HepG2 (cell line): ENCODE measurements around the gene RPH3AL. TPM values are rescaled to one million over a fixed set of nuclear protein-coding genes. Genes with fewer than 3 reads are reported as not detected.

Experiments used
- CTCF ChIP-seq: sonication (generic); formaldehyde crosslinking; IDR thresholded peaks from 2 replicates; pipeline ENCODE4 v1.5.0; 2020; ENCODE audit warnings: mild to moderate bottlenecking, missing genetic modification reagents, moderate library complexity
- FOXK1 ChIP-seq: sonication (generic); formaldehyde crosslinking; IDR thresholded peaks from 2 replicates; pipeline ENCODE4 v1.4.0; 2020; ENCODE audit warnings: low read depth, missing genetic modification reagents, borderline replicate concordance
- FOXP1 ChIP-seq, 2 experiments: fragments of 450-650 bp in 1 of 2; IDR thresholded peaks; 2 replicates each; pipeline ENCODE4 v1.6.1; 2017 to 2018; ENCODE audit warnings: antibody characterized with exemption in 1 of 2
- HOXA3 ChIP-seq: sonication (generic); formaldehyde crosslinking; IDR thresholded peaks from 2 replicates; pipeline ENCODE4 v1.5.0; 2020; ENCODE audit warnings: missing genetic modification reagents
- IRF2 ChIP-seq: IDR thresholded peaks from 2 replicates; pipeline ENCODE4 v1.6.1; 2018; ENCODE audit warnings: missing genetic modification reagents, missing compliant biosample characterization
- KDM4B ChIP-seq: sonication (generic); formaldehyde crosslinking; IDR thresholded peaks from 2 replicates; pipeline ENCODE4 v1.4.0; 2020; ENCODE audit warnings: missing genetic modification reagents
- KLF16 ChIP-seq, 2 experiments: sonication (generic) in 1 of 2; formaldehyde crosslinking in 1 of 2; IDR thresholded peaks; 2 replicates each; pipeline versions ENCODE4 v1.6.1 to v1.8.0; 2016 to 2023; ENCODE audit warnings: missing genetic modification reagents in 2 of 2, missing compliant biosample characterization in 1 of 2
- MED1 ChIP-seq: sonication (generic); formaldehyde crosslinking; IDR thresholded peaks from 2 replicates; pipeline ENCODE4 v1.4.0; 2020; ENCODE audit warnings: missing genetic modification reagents
- POLR2A ChIP-seq, 2 experiments: IDR thresholded peaks; 2 replicates each; pipeline ENCODE4 v1.6.1; 2011; ENCODE audit warnings: low read depth in 2 of 2, low read length in 2 of 2, mild to moderate bottlenecking in 1 of 2, moderate library complexity in 1 of 2; ENCODE audit not compliant: insufficient read depth in 1 of 2
- RBAK ChIP-seq: sonication (generic); formaldehyde crosslinking; IDR thresholded peaks from 2 replicates; pipeline ENCODE4 v1.5.1; 2020; ENCODE audit warnings: mild to moderate bottlenecking, missing genetic modification reagents
- REPIN1 ChIP-seq: sonication (generic); formaldehyde crosslinking; IDR thresholded peaks from 2 replicates; pipeline ENCODE4 v1.8.0; 2022; ENCODE audit warnings: missing genetic modification reagents, low read depth, mild to moderate bottlenecking, borderline replicate concordance
- SAP130 ChIP-seq: IDR thresholded peaks from 2 replicates; pipeline ENCODE4 v1.6.1; 2016; ENCODE audit warnings: low read depth
- ZBTB4 ChIP-seq: sonication (generic); formaldehyde crosslinking; IDR thresholded peaks from 2 replicates; pipeline ENCODE4 v1.4.0; 2020; ENCODE audit warnings: missing genetic modification reagents, mild to moderate bottlenecking, borderline replicate concordance
- ZNF280B ChIP-seq: sonication (generic); formaldehyde crosslinking; IDR thresholded peaks from 2 replicates; pipeline ENCODE4 v1.5.0; 2020; ENCODE audit warnings: missing genetic modification reagents, mild to moderate bottlenecking, borderline replicate concordance
- ZNF350 ChIP-seq: sonication (generic); formaldehyde crosslinking; IDR thresholded peaks from 2 replicates; pipeline ENCODE4 v1.4.0; 2020; ENCODE audit warnings: mild to moderate bottlenecking, low read depth, missing genetic modification reagents, borderline replicate concordance
- ZNF431 ChIP-seq: sonication (generic); formaldehyde crosslinking; IDR thresholded peaks from 2 replicates; pipeline ENCODE4 v1.9.0; 2022; ENCODE audit warnings: missing genetic modification reagents, low read depth, mild to moderate bottlenecking, borderline replicate concordance
- ZNF563 ChIP-seq: sonication (generic); formaldehyde crosslinking; IDR thresholded peaks from 2 replicates; pipeline ENCODE4 v1.8.0; 2022; ENCODE audit warnings: mild to moderate bottlenecking, moderate library complexity, missing genetic modification reagents
- ZNF567 ChIP-seq: sonication (generic); formaldehyde crosslinking; IDR thresholded peaks from 2 replicates; pipeline ENCODE4 v1.8.1; 2023; ENCODE audit warnings: mild to moderate bottlenecking, missing genetic modification reagents, borderline replicate concordance
- ZNF660 ChIP-seq: sonication (generic); formaldehyde crosslinking; IDR thresholded peaks from 2 replicates; pipeline ENCODE4 v1.5.1; 2020; ENCODE audit warnings: mild to moderate bottlenecking, low read depth, missing genetic modification reagents, borderline replicate concordance
- polyA plus RNA-seq, 8 experiments: library from polyadenylated mRNA; depleted of rRNA in 3 of 8; stranded (reverse) in 7 of 8; unstranded in 1 of 8; fragments of >200 nt; fragmentation: Illumina TruSeq in 4 of 8; extraction: Trizol in 4 of 8; gene quantifications; 2 replicates each; pipeline versions ENCODE4 v1.2.1 to v1.2.3, GENCODE V29; 2011 to 2016; ENCODE audit warnings: low read depth in 4 of 8, missing spikeins in 1 of 8, mixed read lengths in 1 of 8; ENCODE audit not compliant: insufficient read depth in 1 of 8
- total RNA-seq, 5 experiments: library from RNA; depleted of rRNA; stranded (reverse); fragments of >200 nt; fragmentation: Illumina TruSeq; extraction: Trizol; gene quantifications; 2 replicates each; pipeline ENCODE4 v1.2.3, GENCODE V29; 2016; ENCODE audit warnings: low read depth in 1 of 5
- TF ChIP-seq, protein P1 (sequence below): sonication (generic); formaldehyde crosslinking; IDR thresholded peaks from 2 replicates; pipeline ENCODE4 v1.4.0; 2020; ENCODE audit warnings: mild to moderate bottlenecking, missing genetic modification reagents, borderline replicate concordance

The RPH3AL gene
- total and polyA plus RNA-seq, 2 of the 13 experiments (the other 11 are each of a cell fraction or from before 2014, with no cell fraction given): 7.8 to 16.4 TPM

DNA sequence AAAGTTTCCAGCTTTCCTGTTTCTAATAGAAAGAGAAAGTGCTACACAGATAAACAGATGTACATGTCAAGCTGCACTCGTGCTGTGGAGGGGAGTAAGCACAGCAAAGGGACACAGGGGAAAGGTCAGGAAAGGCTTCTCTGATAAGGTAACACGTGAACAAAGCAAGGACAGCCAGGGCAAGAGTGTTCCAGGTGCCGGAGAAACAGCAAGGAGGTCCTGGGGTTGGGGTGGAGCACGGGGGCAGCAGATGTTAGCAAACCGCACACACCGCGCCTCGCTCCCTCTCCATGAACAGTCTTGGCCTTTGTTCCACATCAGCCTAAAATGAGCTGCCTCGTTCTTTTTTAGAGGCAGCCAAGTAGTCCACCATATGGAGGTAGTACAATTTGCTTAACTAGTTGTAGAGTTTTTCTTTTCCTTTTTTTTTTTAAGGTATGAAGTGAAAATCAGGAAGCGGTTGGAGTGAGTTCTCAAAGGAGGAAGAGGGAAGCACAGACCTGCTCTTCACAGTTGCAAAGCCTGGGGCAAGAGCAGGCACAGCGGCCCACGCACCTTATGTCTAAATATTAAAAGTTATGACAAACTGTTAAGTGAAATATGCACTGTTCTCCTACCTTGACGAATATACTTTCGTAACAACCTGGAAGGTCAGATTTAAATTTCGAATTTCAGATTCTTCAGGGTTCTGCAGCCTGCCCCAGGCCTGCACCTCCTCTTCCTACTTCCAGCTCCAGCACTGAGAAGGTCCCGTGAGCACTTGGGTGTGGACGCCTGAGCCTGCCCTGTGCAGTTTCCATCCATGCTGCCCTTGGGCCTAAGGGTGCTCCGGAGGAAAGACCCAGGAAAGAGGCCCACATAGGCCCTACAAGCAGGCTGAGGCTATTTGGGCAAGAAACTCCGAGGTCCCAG, 41.5 kb upstream of the RPH3AL start (continued):
- TF ChIP-seq ZNF280B: no peak
- peak; percentile 26 for TF ChIP-seq ZNF563 (CRISPR knock-in tag)
- TF ChIP-seq MED1: peak; percentile 95
- TF ChIP-seq RBAK: no peak
- peak in 1 of 2 experiments; percentile 57; a peak in 1 of 4 replicates for TF ChIP-seq POLR2A (IDR thresholded peaks at IDR 0.05; ENCODE audit: insufficient read depth in 1 of 2, low read depth in 2 of 2, low read length in 2 of 2)
- peak; percentile 24; the same call in 1 of the 2 replicates for TF ChIP-seq ZBTB4 (CRISPR knock-in tag)
- no peak for TF ChIP-seq FOXP1 (IDR thresholded peaks at IDR 0.05)
- peak; percentile 80 for TF ChIP-seq FOXP1 (CRISPR knock-in tag; IDR thresholded peaks at IDR 0.05)
- peak; percentile 41; the same call in 1 of the 2 replicates for TF ChIP-seq CTCF (CRISPR knock-in tag)
- peak; percentile 86 for TF ChIP-seq SAP130 (CRISPR knock-in tag)
- peak in 1 of 2 experiments; percentile 80; a peak in 2 of 4 replicates for TF ChIP-seq KLF16 (CRISPR knock-in tag; IDR thresholded peaks at IDR 0.05)
- TF ChIP-seq FOXK1 (CRISPR knock-in tag): peak; percentile 58; the same call in 1 of the 2 replicates
- peak; percentile 82; the same call in 1 of the 2 replicates for TF ChIP-seq ZNF431
- peak; percentile 92 for TF ChIP-seq IRF2 (CRISPR knock-in tag)
- TF ChIP-seq ZNF660: no peak
- peak; percentile 78; the same call in 1 of the 2 replicates for TF ChIP-seq HOXA3 (CRISPR knock-in tag)
- TF ChIP-seq ZNF567 (CRISPR knock-in tag): no peak
- TF ChIP-seq ZNF350 (CRISPR knock-in tag): peak; percentile 53; the same call in 1 of the 2 replicates
- TF ChIP-seq, protein P1, sequence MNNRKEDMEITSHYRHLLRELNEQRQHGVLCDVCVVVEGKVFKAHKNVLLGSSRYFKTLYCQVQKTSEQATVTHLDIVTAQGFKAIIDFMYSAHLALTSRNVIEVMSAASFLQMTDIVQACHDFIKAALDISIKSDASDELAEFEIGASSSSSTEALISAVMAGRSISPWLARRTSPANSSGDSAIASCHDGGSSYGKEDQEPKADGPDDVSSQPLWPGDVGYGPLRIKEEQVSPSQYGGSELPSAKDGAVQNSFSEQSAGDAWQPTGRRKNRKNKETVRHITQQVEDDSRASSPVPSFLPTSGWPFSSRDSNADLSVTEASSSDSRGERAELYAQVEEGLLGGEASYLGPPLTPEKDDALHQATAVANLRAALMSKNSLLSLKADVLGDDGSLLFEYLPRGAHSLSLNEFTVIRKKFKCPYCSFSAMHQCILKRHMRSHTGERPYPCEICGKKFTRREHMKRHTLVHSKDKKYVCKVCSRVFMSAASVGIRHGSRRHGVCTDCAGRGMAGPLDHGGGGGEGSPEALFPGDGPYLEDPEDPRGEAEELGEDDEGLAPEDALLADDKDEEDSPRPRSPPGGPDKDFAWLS (CRISPR knock-in tag): no peak
- TF ChIP-seq KDM4B: peak; percentile 81; the same call in 1 of the 2 replicates
- peak; percentile 68; the same call in 1 of the 2 replicates for TF ChIP-seq REPIN1 (CRISPR knock-in tag)
